Hepatocyte (in vitro differentiated cells): ENCODE results near the gene LRSAM1. TPM values are rescaled to one million over a fixed set of nuclear protein-coding genes. Genes with fewer than 3 reads are reported as not detected.

Experiments used
- DNase-seq: peaks from one replicate; pipeline ENCODE4 v3.0.0-alpha.2; 2016; ENCODE audit warnings: low spot score
- H2AFZ ChIP-seq: fragments of 200-600 bp; sonication (generic); 2 replicates; pipeline ENCODE4 v1.6.0; 2016; ENCODE audit warnings: antibody characterized with exemption, mild to moderate bottlenecking
- H3K27ac ChIP-seq: fragments of 200-600 bp; sonication (generic); 2 replicates; pipeline ENCODE4 v1.5.1; 2016; ENCODE audit warnings: mild to moderate bottlenecking
- H3K27me3 ChIP-seq: fragments of 200-600 bp; sonication (generic); 2 replicates; pipeline ENCODE4 v1.6.1; 2016
- H3K36me3 ChIP-seq: fragments of 200-600 bp; sonication (generic); replicated peaks from 2 replicates; pipeline ENCODE4 v1.5.1; 2016; ENCODE audit warnings: low read depth; ENCODE audit not compliant: insufficient read depth
- H3K4me1 ChIP-seq: fragments of 200-600 bp; sonication (generic); 2 replicates; pipeline ENCODE4 v1.5.1; 2016; ENCODE audit warnings: mild to moderate bottlenecking, moderate library complexity; ENCODE audit not compliant: insufficient read depth
- H3K4me2 ChIP-seq: fragments of 200-600 bp; sonication (generic); 2 replicates; pipeline ENCODE4 v1.6.0; 2016
- H3K4me3 ChIP-seq: fragments of 200-600 bp; sonication (generic); 2 replicates; pipeline ENCODE4 v1.5.1; 2016; ENCODE audit warnings: mild to moderate bottlenecking
- H3K79me2 ChIP-seq: fragments of 200-600 bp; sonication (generic); 2 replicates; pipeline ENCODE4 v1.6.0; 2017; ENCODE audit warnings: mild to moderate bottlenecking
- H3K9me2 ChIP-seq: fragments of 200-600 bp; sonication (generic); replicated peaks from 2 replicates; pipeline ENCODE4 v1.6.0; 2017; ENCODE audit warnings: mild to moderate bottlenecking; ENCODE audit not compliant: insufficient read depth
- H3K9me3 ChIP-seq: fragments of 200-600 bp; sonication (generic); 2 replicates; pipeline ENCODE4 v1.5.1; 2016; ENCODE audit warnings: low read depth, mild to moderate bottlenecking
- H4K20me1 ChIP-seq: fragments of 200-600 bp; sonication (generic); 2 replicates; pipeline ENCODE4 v1.6.0; 2016; ENCODE audit warnings: mild to moderate bottlenecking; ENCODE audit not compliant: insufficient read depth, poor library complexity, severe bottlenecking
- CTCF ChIP-seq: fragments of 200-600 bp; sonication (generic); IDR thresholded peaks from 2 replicates; pipeline ENCODE4 v1.5.1; 2016; ENCODE audit warnings: antibody characterized with exemption, mild to moderate bottlenecking; ENCODE audit not compliant: poor library complexity
- EZH2 ChIP-seq: fragments of 200-600 bp; sonication (generic); IDR thresholded peaks from 2 replicates; pipeline ENCODE4 v1.6.1; 2016; ENCODE audit warnings: antibody characterized with exemption, mild to moderate bottlenecking, borderline replicate concordance
- EZH2phosphoT487 ChIP-seq: fragments of 200-600 bp; sonication (generic); IDR thresholded peaks from one replicate; pipeline ENCODE4 v1.6.1; 2018; ENCODE audit warnings: antibody characterized with exemption, mild to moderate bottlenecking, low read depth, moderate library complexity; ENCODE audit not compliant: unreplicated experiment, severe bottlenecking
- WGBS: methylation state at CpG from one replicate; pipeline ENCODE4 v1.1.6; 2016; ENCODE audit warnings: low lambda C conversion rate; ENCODE audit errors: missing lambda C conversion rate; 5-methylcytosine and 5-hydroxymethylcytosine counted together
- polyA plus RNA-seq: library from polyadenylated mRNA; unstranded; fragments of >200 nt; fragmentation: Nextera tagmentation; extraction: Ambion mirVana; gene quantifications from 2 replicates; pipeline ENCODE4 v1.2.1, GENCODE V29; 2016
- total RNA-seq: library from RNA; depleted of rRNA; stranded (reverse); fragments of >200 nt; gene quantifications from 2 replicates; pipeline ENCODE4 v1.2.3, GENCODE V29; 2014

The LRSAM1 gene
- total and polyA plus RNA-seq, 2 experiments from 2014 or later, result 10.7 to 19.4 TPM

- no peaks in the 10 kb centered on the region for H3K36me3 ChIP-seq
- H3K4me2 ChIP-seq, result no peak overlapping the region
- no peaks in the 10 kb centered on the region for H3K4me1 ChIP-seq
- no peaks in the 10 kb centered on the region for H4K20me1 ChIP-seq
- no peak overlapping the region for H3K27ac ChIP-seq
- no peaks in the 10 kb centered on the region for H3K79me2 ChIP-seq
- DNase-seq, result no peak
- TF ChIP-seq CTCF (no peak), EZH2 (no peak), EZH2phosphoT487 (no peak)
- WGBS, result 96% methylated on average over 5 of the region's 5 CpGs
- H3K9me2 ChIP-seq, result no peaks in the 10 kb centered on the region
- no peak overlapping the region for H2AFZ ChIP-seq
- H3K4me3 ChIP-seq, result no peak overlapping the region
- H3K9me3 ChIP-seq, result no peaks in the 10 kb centered on the region
- H3K27me3 ChIP-seq, result no peaks in the 10 kb centered on the region
Measured at GRCh38 chr9:127474592-127474991, 23.3 kb downstream of the LRSAM1 start.

- Histone ChIP-seq H3K4me2 (no peak overlapping the region), H3K27ac (no peak overlapping the region), H3K4me3 (no peak overlapping the region), H3K9me3 (no peaks in the 10 kb centered on the region), H3K27me3 (no peaks in the 10 kb centered on the region), H3K4me1 (no peaks in the 10 kb centered on the region), H3K36me3 (no peaks in the 10 kb centered on the region), H3K9me2 (no peaks in the 10 kb centered on the region), H3K79me2 (no peaks in the 10 kb centered on the region), H4K20me1 (no peaks in the 10 kb centered on the region), H2AFZ (no peak overlapping the region)
- WGBS, result 90% methylated on average over 17 of the region's 17 CpGs
- DNase-seq, result no peak
- TF ChIP-seq CTCF (no peak), EZH2phosphoT487 (no peak), EZH2 (no peak)
Measured at GRCh38 chr9:127479507-127480081, 28.3 kb downstream of the LRSAM1 start.

GRCh38 chr9:127482662-127483061 is 31.4 kb downstream of the LRSAM1 start:
- H2AFZ ChIP-seq, result no peak overlapping the region
- H3K4me2 ChIP-seq, result no peak overlapping the region
- no peak overlapping the region for H3K4me3 ChIP-seq
- H3K9me2 ChIP-seq, result no peaks in the 10 kb centered on the region
- H4K20me1 ChIP-seq, result no peaks in the 10 kb centered on the region
- no peaks in the 10 kb centered on the region for H3K79me2 ChIP-seq
- H3K36me3 ChIP-seq, result no peaks in the 10 kb centered on the region
- DNase-seq, result no peak
- 98% methylated on average over 9 of the region's 9 CpGs for WGBS
- no peaks in the 10 kb centered on the region for H3K27me3 ChIP-seq
- no peaks in the 10 kb centered on the region for H3K9me3 ChIP-seq
- no peak overlapping the region for H3K27ac ChIP-seq
- no peaks in the 10 kb centered on the region for H3K4me1 ChIP-seq
- no peak for TF ChIP-seq EZH2
- TF ChIP-seq EZH2phosphoT487, result no peak
- no peak for TF ChIP-seq CTCF
